Forelimb muscle (tissue), 1 donor: ENCODE results near the gene TOR1AIP2. TPM values are rescaled to one million over a fixed set of nuclear protein-coding genes. Genes with fewer than 3 reads are reported as not detected.
"Not testable (repeated sequence)": the region's sequence is repeated elsewhere in the genome, so short reads cannot be mapped to it uniquely, and the experiment has no call there.

Experiments used
- DNase-seq: peaks from one replicate; pipeline ENCODE4 v3.0.0-alpha.2; 2013; ENCODE audit warnings: low read depth
- polyA plus RNA-seq: library from polyadenylated mRNA; unstranded; fragments of 120-200 nt; gene quantifications from one replicate; pipeline ENCODE4 v1.2.1, GENCODE V29; 2013; ENCODE audit not compliant: insufficient read length

Gene TOR1AIP2
- polyA plus RNA-seq, 1 donor: 29.9 TPM

DNA sequence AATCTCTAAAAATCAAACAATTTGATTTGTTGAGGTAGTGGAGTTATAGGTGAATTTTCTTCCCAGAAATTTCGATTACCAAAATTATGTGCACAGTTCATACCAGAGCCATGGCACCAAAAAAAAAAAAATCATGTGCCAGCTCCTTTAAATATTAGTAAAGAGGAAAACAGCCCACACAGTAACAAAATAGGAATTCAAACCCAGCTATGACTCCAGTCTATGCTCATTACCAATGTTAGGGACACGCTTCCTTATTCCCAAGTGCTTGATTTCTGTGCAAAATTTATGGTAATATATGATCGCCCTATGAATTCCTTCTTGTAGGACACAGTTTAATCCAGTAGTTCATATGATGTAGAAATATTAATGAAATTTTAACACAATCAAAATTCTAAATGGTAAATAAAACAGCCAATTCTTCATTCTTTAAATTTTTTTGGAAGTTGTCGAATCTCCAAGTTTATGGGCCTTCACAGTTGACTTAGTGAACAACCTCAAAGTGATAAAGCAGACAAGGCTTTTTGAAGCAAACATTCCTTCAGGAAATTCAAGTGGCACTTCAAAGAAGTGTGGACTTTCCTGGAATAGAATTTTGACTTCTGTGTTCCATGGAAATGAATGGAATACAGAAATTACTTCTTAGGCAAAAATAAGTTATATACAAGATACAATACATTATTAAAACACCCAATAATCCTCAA, 1.9 kb downstream of the TOR1AIP2 start:
- DNase-seq: no peak

DNA sequence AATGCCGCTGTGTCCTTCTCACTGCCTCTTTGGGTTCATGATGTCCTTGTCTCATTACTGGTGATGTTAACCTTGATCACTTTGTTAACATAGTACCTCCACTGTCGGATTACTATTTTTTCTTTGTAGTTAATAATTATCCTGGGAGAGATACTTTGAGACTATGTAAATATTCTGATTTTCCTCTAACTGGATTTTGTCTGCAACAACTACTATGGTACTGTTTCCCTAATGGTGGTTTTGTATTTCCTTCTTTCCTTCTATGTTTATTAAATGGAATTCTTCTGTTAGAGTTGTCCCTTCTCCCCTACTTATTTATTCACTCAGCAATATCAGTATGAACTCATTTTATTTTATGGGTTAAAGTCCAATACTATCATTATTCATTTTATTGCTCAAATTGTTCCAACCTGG, 4.2 kb downstream of the TOR1AIP2 start:
- DNase-seq: no peak

DNA sequence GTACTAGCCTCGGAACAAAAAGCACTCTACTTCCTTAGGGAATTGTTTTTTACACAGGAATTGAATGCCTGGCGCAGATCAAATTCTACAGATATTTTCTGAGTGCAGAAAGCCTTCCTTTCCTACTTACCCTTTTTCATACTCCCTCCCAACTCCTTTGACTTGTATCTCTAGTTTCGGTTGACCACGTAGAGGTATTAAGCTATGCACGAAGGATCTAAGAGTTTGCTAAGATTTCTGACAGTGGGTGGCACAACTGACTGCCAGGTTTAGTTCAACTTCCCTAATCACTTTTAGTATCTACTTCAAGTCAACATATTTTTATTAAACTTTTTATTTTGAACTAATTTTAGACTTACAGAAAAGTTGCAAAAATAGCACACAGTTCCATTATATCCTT, 5.0 kb downstream of the TOR1AIP2 start:
- DNase-seq: no peak

DNA sequence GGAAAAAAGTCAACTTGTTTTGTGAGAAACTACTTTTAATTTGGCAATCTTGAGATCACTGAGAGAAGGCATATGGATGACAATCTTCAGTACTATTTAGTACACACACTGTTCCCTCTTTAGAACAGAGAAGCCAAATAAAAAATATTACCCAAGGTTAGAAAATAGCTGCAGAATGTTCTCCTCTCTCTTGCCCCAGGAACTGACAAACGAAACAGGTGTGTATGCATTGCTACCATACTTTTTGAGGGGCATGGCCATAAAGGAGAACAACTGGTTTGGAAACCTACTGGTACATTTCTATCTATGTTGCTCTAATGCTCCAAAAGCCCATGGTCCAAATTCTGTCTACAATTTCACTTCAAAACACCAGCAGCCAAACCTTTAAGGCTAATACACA, 5.7 kb downstream of the TOR1AIP2 start:
- DNase-seq: no peak

DNA sequence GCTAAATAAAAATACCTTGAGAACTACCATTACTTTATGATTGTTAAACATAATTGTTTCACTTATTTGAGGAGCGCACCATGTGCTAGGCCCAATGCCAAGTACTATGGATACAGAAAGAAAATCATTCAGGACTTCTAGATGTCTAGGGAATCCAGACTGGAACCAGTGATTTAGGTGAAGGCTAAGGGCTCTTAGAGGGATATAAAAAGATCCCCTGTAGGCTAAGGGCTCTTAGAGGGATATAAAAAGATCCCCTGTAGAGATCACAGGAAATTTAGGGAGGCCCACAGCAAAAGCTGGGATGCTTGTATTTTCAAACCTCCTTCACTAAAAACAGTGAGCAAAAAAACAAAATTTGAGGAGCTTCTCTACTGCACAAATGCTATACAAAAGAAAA, 6.7 kb downstream of the TOR1AIP2 start:
- no peak for DNase-seq

DNA sequence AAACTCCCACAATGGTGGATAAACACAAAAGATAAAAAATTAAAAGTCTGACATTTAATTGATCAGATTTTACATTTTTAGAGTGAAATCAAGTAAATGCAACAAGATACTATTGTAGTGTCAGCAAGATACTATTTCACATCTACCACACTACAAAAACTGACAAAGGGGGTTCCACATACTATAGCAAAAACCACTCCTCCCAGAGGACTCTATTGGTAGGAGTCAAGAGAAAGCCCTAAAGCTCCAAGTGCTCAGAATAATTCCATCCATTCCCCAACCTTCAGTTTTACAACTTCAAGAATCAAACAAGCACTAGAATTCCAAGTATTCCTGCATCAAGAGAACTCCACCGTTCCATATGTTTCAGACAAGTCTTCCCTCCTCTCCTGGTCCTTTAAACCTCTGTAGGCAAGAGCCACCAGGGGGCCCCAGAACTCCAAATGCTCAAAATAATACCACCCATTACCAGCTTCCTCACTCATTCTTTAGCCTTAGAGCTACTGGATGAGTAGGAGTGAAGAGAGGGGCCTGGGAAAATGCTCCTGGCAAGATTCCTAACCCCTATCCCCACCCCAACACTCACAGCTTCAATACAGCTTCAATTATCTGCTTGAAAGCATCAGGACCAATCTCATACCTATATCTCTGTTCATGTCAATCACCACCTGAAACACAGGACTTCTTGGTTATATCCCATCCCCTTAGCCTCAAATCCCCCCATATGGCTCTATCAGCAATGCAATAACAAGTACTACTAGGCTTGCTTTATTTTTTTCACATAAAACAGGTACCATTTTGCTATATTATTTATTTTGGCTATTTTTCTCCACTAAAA, 9.9 kb downstream of the TOR1AIP2 start:
- DNase-seq: no peak

DNA sequence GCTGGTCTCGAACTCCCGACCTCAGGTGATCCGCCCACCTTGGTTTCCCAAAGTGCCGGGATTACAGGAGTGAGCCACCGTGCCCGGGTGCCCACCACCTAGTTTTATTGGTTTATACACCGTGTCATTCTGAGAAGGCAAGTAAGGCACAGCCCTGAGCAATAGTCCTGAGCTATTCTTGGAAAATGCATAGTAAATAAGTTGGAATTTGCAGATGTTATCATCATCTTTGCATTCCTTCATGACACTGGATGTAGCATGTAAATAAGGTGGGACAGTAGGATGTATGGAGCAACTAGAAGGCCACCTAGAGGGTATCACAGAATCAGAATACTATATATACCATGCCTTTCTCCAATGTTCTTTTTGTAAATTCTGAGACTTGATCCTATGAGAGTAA, 11.0 kb downstream of the TOR1AIP2 start:
- no peak for DNase-seq

DNA sequence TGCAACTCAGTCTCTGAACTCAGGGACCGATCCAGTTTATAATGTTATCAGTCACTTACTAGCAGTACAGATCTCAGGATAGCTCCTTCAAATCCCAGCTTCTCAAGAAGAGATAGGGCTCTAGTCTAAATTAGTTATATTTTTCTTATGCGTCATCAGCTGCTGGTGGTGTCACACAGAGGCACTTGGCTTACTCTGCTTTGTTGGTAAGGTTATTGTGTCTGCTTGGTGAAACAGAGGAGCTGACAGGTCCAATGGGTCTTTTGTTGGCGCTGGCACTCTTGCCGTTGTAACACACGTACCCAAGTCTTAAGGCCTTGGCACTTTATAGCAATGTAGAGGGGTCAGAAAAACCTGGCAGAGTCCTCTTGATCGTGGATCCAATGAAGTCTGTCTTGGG, 12.2 kb downstream of the TOR1AIP2 start:
- no peak for DNase-seq

DNA sequence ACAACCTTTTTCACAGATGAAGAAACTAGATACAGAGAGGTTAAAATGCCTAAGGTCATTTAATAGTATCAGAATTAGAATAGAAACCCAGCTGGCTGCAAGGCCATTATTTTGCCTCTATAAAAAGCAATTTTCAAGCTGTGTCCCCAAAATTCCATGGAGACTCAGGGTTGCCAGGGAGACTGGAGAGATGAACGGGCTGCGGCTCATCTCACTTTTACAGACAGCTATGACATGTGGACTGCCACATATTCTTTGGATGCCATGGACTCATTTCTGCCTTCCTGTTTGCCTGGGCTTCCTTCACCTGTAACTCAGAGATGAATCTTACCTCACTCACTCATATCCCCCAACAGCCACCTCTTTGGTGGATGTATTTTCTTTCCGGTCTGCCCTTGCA, 17.0 kb downstream of the TOR1AIP2 start:
- no peak for DNase-seq

DNA sequence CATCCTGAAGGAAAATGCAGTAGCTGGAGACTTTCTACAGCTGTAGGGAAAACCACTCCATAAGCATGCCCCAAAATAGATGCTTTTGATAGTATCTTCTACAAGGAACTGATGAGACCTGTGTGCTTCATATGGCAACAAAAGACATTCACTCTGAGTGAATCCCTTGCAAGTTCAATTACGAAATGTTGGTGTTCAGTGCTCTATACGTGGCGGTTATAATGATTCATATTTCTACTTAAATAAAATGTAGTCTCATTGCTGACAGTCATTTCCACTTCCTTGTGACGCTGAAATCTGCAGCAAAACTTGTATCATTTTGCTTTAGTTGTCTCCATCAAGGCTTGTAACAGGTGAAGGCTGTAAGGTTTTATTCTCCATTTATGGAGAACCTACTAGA, 20.6 kb downstream of the TOR1AIP2 start:
- no peak for DNase-seq

DNA sequence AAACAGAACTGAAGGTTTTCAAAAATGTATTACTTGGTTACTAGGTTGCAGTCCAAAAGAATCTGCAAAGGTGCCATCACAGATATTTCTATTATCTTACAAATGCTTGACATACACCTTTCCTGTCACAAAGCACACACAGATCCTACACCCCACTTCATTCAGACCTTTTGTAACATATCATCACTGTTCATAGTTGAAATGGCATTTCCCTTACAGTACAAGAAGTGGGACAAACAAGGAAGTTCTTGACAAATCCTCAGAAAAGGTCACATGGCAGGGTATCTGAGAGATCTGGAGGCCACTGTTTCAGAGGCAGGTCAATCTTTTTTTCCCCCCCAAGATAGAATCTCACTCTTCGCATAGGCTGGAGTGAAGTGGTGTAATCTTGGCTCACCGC, 21.3 kb downstream of the TOR1AIP2 start:
- no peak for DNase-seq

DNA sequence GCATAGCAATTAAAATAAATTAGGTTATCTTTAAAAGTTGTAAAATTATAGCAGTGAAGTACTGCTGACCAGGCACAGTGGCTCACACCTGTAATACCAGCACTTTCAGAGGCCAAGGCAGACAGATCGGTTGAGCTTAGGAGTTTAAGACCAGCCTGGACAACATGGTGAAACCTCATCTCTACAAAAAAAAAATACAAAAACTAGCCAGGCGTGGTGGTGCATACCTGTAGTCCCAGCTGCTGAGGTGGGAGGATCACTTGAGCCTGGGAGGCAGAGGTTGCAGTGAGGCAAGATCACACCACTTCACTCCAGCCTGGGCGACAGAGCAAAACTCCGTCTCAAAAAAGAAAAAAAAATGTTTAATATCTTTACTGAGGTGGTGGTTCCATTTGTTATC, 21.8 kb downstream of the TOR1AIP2 start:
- not testable (repeated sequence) for DNase-seq

DNA sequence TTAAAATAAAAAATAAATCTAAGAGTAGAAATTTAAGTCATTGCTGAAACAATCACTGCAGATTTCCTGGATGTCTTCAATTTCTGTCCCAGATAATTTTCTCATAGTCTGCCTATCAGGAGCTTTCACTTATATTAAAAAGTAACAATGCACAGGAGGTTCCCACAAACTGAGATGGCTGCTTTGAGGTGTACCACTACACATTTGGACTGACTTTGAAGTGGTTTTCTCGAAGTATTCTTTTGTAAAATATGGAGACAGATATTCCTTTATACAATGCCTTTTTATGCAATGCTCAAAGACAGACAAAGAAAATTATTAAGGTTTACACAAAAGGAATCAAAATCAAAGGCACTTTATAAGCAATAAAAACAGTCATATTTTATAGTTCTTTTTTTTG, 24.5 kb downstream of the TOR1AIP2 start:
- no peak for DNase-seq

DNA sequence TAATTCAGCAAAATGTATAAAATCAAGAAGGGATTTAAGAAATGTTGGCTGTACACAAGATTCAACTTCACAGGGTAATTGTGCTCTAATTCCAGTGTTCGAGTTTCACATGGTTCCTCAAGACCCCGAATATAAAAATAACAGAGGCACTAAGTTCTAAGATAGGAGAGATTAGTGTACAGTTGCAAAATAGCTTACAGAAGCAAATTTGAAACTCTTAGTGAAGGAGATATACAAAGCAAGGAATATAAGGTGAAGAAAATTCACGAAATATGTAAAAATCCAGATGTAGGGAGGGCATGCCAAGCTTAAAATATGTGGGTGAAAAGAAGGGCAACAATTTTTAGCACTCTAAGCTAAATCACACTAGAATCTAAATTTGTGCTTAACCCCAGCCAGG, 29.4 kb downstream of the TOR1AIP2 start:
- DNase-seq: no peak

DNA sequence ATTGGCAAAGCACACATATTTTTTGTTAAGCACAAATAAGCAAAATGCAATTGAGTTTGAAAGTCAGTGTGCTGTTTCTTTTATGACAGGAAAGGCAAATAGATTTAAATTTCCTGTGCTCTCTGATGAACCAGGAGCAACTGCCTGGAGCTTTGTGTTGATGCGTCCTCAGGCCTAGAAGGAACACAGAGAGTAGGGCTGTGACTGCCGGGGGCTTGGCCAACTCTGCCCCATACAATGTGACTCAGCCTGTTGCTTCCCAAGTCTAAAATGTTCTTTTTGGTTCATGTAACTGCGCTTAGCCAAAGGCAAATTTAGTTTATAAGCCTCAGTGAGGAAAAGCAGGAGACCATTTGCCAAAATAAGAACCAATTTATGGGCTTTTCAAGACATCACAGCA, 37.5 kb downstream of the TOR1AIP2 start:
- no peak for DNase-seq

DNA sequence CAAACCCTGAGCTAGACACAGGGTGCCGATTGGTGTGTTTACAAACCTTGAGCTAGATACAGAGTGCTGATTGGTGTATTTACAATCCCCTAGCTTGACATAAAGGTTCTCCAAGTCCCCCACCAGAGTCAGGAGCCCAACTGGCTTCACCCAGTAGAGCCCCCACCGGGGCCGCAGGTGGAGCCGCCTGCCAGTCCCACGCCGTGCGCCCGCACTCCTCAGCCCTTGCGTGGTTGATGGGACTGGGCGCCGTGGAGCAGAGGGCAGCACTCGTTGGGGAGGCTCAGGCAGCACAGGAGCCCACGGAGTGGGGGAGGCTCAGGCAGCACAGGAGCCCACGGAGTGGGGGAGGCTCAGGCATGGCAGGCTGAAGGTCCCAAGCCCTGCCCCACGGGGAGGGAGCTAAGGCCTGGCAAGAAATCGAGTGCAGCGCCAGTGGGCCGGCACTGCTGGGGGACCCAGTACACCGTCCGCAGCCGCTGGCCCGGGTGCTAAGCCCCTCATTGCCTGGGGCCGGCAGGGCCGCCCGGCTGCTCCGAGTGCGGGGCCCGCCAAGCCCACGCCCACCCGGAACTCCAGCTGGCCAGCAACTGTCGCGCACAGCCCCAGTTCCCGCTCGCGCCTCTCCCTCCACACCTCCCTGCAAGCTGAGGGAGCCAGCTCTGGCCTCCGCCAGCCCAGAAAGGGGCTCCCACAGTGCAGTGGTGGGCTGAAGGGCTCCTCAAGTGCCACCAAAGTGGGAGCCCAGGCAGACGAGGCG, 40.7 kb downstream of the TOR1AIP2 start:
- DNase-seq: not testable (repeated sequence)

DNA sequence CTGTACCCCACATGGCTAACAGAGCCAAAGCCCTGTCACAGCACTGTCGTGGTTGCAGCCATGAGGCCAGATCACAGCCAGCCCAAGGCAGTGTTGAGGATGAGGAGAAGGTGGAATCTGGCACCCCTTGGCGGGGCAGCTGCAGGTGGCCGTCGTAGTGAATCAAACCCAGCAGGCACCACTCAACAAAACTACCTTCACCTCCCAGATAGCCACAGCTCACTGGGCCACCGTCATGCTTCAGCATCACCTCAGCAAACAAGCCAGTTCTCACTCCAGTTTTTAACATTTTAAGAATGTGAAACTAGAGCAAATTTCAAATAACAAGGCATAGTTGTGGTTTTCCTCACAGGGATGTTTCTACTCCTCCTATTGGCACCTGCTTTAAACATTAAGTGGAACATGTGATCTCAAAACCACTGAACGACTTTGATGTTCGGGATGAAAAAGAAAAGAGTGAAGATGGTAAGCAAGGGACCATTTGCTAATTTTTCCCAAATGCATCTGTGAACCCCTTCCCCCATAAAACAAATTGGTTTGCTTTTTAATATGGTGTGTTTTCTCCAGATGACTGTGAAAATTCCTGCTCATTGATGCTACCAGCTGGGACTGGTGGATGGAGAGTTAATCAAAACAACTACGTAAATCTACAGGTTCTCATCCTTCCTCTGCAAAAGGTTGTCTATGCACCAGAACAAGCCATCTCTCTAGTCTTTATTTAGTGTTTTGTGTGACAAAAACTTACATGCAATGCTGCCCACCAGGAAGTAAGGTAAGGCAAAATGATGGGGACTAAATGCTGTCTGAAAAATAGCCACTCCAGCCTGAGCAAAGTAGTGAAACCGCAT, 45.5 kb downstream of the TOR1AIP2 start:
- no peak for DNase-seq

DNA sequence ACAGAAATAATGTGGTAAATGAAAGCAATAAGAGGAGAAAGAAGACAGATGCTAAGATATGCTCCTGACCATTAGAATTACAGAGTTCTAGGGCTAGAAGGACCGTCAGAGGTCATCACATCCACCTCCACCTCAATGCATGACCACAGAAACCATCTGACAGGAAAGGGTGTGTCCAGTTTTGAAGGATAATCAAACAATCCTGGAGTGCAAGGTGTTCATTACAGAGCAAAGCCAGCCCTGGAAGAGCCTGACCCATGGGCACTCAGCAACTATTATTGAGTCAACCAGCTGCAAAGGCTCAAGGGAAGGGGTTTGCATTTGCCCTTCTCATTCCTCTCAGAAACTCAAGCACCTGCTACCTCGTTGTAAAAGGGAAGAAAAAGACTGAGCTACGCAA, 46.4 kb downstream of the TOR1AIP2 start:
- DNase-seq: no peak

DNA sequence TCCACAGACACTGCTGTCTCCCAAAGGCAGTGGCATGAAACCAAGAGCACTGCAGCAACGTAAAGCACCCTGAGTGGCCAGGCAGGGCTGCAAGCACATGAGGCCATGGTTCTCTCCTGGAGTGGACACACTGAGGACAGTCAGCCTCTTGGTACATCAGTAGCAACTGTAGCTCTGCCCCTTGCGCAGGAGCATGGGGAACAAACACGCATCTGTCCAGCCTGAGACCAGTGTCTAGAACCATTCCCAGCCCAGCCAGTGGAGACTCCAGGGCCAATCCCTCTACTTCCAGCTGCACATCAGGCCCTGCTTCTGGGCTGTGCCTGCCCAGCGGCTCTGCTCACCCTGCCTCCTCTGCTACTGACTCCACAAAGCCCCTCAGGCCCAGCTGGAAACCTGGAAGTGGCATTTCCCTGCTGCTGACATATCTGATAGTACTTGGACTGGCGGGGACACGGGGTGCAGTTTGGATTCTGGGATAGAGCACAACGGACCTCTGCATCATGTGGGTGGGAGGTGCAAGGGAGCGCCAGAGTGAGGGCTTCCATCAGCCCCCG, 49.0 kb downstream of the TOR1AIP2 start:
- no peak for DNase-seq

DNA sequence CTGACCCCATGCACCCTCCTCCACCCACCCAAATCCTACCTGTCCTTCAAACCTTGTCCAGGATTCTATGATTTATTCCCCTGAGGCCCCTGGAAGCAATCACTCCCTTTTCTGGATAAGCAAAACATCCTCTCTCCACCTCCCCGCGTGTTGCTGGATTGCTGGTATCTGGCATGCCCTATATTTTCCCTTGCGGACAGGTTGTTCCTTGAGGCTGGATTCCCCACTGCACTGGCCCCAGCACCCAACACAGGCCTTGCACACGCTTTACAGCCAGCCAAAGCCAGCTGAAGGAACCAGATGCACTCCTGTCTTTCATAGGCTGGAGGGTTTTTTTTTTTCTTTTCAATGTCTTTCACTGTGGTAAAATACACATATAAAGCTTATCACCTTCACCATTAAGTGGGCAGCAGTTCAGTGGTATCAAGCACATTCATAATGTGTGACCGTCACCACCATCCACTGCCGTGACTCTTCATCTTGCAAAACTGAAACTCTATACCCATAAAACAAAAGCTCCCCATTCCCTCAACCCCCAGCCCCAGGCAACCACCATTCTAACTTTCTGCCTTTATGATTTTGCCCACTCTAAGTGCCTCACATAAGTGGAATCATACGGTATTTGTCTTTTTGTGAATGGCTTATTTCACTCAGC, 50.9 kb downstream of the TOR1AIP2 start:
- DNase-seq: no peak
